ENCODE data around the gene STK32B. TPM values are rescaled to one million over a fixed set of nuclear protein-coding genes. Genes with fewer than 3 reads are reported as not detected.

The STK32B gene
- total RNA-seq, 4 donors from 2014 or later, result 0.46 to 0.68 (median 0.49) TPM; not detected in 1

GRCh38 chr4:5462896-5463295 is 411.6 kb downstream of the STK32B start:
- no peak for TF ChIP-seq CTCF (IDR thresholded peaks at IDR 0.05 in 4 of 5, conservative IDR thresholded peaks at IDR 0.05 in 1 of 5)
- TF ChIP-seq POLR2A (IDR thresholded peaks at IDR 0.05), result no peak
- H3K36me3 ChIP-seq, result no peaks in the 10 kb centered on the region
- DNase-seq, result no peak
- H3K27ac ChIP-seq, result no peak overlapping the region
- H3K9me3 ChIP-seq, result no peaks in the 10 kb centered on the region
- no peaks in the 10 kb centered on the region for H3K4me1 ChIP-seq
- in situ Hi-C loops (cut with MboI; ENCODE audit: low sequenced_read_pairs in 4 of 4), result no loop called here
- H3K27me3 ChIP-seq, result no peaks in the 10 kb centered on the region
- ATAC-seq, result no peak
- H3K4me3 ChIP-seq, result no peak overlapping the region
- intact Hi-C loops (cut with DNase I; ENCODE audit: low total_unique reads), result no loop called here

GRCh38 chr4:5463361-5463760 is 412.1 kb downstream of the STK32B start:
- no peak for DNase-seq
- Histone ChIP-seq H3K27ac (no peak overlapping the region), H3K9me3 (no peaks in the 10 kb centered on the region), H3K4me3 (no peak overlapping the region), H3K27me3 (no peaks in the 10 kb centered on the region), H3K36me3 (no peaks in the 10 kb centered on the region), H3K4me1 (no peaks in the 10 kb centered on the region)
- no peak for TF ChIP-seq CTCF (IDR thresholded peaks at IDR 0.05 in 4 of 5, conservative IDR thresholded peaks at IDR 0.05 in 1 of 5)
- no peak for TF ChIP-seq POLR2A (IDR thresholded peaks at IDR 0.05)
- ATAC-seq, result no peak
- intact Hi-C loops (cut with DNase I; ENCODE audit: low total_unique reads) (no loop called here), in situ Hi-C loops (cut with MboI; ENCODE audit: low sequenced_read_pairs in 4 of 4) (no loop called here)

GRCh38 chr4:5463936-5464650 is 412.8 kb downstream of the STK32B start:
- H3K4me3 ChIP-seq, result no peak overlapping the region
- H3K27ac ChIP-seq, result no peak overlapping the region
- intact Hi-C loops (cut with DNase I; ENCODE audit: low total_unique reads), result no loop called here
- no peaks in the 10 kb centered on the region for H3K27me3 ChIP-seq
- in situ Hi-C loops (cut with MboI; ENCODE audit: low sequenced_read_pairs in 4 of 4), result no loop called here
- no peaks in the 10 kb centered on the region for H3K4me1 ChIP-seq
- no peak for DNase-seq
- no peaks in the 10 kb centered on the region for H3K9me3 ChIP-seq
- ATAC-seq, result no peak
- TF ChIP-seq CTCF (IDR thresholded peaks at IDR 0.05 in 4 of 5, conservative IDR thresholded peaks at IDR 0.05 in 1 of 5), result no peak
- no peak for TF ChIP-seq POLR2A (IDR thresholded peaks at IDR 0.05)
- H3K36me3 ChIP-seq, result no peaks in the 10 kb centered on the region

GRCh38 chr4:5465529-5465928 is 414.2 kb downstream of the STK32B start:
- H3K4me3 ChIP-seq, result no peak overlapping the region
- no peaks in the 10 kb centered on the region for H3K9me3 ChIP-seq
- in situ Hi-C loops (cut with MboI; ENCODE audit: low sequenced_read_pairs in 4 of 4), result no loop called here
- intact Hi-C loops (cut with DNase I; ENCODE audit: low total_unique reads), result no loop called here
- H3K27ac ChIP-seq, result no peak overlapping the region
- H3K36me3 ChIP-seq, result no peaks in the 10 kb centered on the region
- TF ChIP-seq POLR2A (IDR thresholded peaks at IDR 0.05) (no peak), CTCF (IDR thresholded peaks at IDR 0.05 in 4 of 5, conservative IDR thresholded peaks at IDR 0.05 in 1 of 5) (no peak)
- H3K27me3 ChIP-seq, result no peaks in the 10 kb centered on the region
- ATAC-seq, result no peak
- H3K4me1 ChIP-seq, result no peaks in the 10 kb centered on the region
- DNase-seq, result no peak

- Histone ChIP-seq H3K9me3 (no peaks in the 10 kb centered on the region), H3K4me3 (no peak overlapping the region), H3K36me3 (no peaks in the 10 kb centered on the region), H3K4me1 (no peaks in the 10 kb centered on the region), H3K27ac (no peak overlapping the region), H3K27me3 (no peaks in the 10 kb centered on the region)
- TF ChIP-seq CTCF (IDR thresholded peaks at IDR 0.05 in 4 of 5, conservative IDR thresholded peaks at IDR 0.05 in 1 of 5) (no peak), POLR2A (IDR thresholded peaks at IDR 0.05) (no peak)
- intact Hi-C loops (cut with DNase I; ENCODE audit: low total_unique reads), result no loop called here
- no peak for ATAC-seq
- in situ Hi-C loops (cut with MboI; ENCODE audit: low sequenced_read_pairs in 4 of 4), result no loop called here
- DNase-seq, result no peak
Measured at GRCh38 chr4:5465956-5466355, 414.7 kb downstream of the STK32B start.

Measured in gastrocnemius medialis (tissue), 4 donors.